ENCODE data around the gene PTPRT. TPM values are rescaled to one million over a fixed set of nuclear protein-coding genes. Genes with fewer than 3 reads are reported as not detected.
A peak's percentile ranks its signal among the peaks of the same experiment; 100 is the strongest.

Gene PTPRT
- total RNA-seq, 1 donor from 2014 or later: 45.0 TPM

DNA sequence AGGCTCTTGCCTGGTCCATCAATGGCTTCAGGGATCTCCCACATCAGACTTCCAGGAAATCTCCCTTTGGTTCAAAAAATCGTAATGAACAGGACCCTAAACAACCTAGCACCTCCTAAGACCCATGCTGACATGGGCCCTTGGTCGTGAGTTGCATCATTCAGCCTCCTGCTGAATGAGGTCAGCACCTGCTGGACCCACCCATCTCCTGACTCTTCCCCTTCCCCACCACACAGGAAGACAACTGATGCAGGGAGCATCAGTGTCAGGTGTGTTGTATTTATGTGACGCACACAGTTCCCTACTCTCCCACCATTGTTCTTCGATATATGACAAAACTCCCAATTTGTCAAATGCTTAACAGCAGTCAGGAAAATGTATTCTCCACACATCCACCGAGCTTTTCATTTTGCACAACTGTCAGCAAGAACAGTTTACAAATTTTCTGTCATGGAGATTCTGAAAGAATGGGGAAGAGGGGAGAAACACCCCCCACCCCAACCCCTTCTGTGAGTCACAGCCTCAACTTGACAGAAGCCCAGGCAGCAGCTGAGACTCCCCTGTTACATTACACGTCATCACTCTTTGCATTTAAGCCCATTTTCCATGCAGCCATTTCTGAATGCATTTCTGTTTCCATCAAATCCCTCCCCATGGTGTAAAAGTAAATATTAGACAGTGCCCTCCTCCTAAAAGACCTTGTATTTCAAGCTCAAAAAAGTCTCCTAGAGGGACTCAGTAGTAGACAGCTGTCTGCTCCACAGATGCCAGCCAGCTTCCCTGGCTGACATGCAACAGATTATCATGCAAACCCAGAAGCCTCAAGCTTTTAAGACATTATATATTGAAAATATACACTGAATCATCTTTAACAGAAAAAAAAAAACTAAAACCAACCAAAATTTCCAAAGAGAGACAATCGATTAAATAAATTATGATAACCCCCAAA lies 577.5 kb downstream of the PTPRT start:
- no peak for DNase-seq (ENCODE audit: low spot score)

GRCh38 chr20:42611423-42611822 lies 578.3 kb downstream of the PTPRT start:
- DNase-seq (ENCODE audit: low spot score): no peak

DNA sequence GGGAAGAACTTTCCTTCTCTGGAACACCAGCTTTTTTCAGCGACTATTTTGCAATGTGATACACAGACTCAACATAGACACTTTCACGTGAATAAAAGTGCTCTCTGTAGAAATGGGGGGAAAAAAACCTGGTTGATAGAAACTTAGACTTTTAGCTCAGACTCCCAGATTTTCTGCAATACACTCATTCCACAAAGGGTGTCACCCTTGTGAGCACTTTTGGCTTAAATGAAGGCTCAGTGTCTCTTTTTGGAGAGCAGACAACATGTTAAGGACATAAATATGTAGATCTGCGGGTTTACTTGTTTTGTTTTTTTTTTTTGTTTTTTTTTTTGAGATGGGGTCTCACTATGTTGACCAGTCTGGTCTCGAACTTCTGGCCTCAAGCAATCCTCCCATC lies 579.6 kb downstream of the PTPRT start:
- DNase-seq (ENCODE audit: low spot score): no peak

DNA sequence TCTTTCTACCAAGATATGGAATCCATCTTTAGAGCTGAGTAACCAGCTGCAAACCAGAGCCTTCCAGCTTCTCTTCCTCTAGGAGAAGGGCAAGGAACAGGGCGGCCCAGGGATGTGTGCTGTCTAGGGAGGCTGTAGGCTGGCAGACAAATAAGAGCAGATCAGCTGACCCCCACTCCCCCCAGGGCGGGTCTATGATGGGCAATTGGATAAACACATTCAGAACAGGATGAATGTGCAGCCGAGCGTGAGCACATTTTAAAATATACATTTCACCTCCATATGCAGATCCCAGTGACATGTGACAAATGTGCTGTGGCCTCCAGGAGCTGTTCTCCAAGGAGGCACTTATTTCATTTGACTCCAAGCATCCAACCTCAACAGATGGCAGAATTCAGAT lies 580.1 kb downstream of the PTPRT start:
- no peak for DNase-seq (ENCODE audit: low spot score)

DNA sequence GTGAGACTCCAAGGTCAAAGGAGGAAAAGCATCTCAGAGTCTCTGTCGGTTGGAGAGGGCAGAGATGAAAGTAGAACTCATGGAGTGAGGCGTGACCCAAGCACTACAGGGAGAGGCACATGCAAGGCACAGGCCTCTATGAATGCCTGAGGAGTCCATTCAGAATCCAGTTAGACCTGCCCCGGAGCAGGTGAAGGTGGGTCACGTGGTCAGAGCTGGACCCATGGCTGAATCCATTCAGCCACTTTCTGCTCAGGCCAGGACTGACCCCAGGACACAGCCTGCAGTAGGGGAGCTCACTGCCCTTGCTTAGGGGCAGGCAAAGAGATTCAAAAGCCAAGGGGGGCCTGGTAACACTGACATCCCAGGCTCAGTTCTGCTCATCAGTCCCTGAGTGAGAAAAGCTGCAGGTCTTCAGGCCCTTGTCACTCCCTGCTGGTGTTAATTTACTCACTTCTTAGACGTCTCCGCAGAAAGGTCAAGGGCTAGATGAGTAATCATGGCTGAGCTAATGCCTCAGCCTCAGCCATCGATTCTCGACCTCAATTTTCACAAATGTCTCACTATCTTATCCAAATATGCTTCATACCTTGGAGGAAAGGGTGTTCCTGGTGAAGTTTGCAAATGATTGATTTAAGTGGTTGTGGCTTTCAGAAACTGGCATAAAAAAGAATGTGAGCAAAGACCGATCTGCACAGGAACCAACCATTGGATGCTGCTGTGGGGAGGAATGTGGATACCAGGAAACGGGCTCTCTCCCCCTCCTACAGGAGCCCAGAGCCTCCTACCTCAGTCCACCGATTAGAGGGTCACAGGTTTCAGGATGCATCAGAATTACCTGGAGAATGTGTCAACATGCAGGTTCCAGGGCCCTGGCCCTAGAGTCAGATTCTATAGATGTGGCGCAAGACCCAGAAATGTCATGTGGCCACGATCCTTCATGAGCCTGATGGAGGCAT lies 584.4 kb downstream of the PTPRT start:
- peak; percentile 77 for DNase-seq (ENCODE audit: low spot score)

GRCh38 chr20:42603655-42604054 lies 586.1 kb downstream of the PTPRT start:
- DNase-seq (ENCODE audit: low spot score): no peak

GRCh38 chr20:42598581-42598980 lies 591.1 kb downstream of the PTPRT start:
- no peak for DNase-seq (ENCODE audit: low spot score)

GRCh38 chr20:42595625-42596024 lies 594.1 kb downstream of the PTPRT start:
- DNase-seq (ENCODE audit: low spot score): no peak

DNA sequence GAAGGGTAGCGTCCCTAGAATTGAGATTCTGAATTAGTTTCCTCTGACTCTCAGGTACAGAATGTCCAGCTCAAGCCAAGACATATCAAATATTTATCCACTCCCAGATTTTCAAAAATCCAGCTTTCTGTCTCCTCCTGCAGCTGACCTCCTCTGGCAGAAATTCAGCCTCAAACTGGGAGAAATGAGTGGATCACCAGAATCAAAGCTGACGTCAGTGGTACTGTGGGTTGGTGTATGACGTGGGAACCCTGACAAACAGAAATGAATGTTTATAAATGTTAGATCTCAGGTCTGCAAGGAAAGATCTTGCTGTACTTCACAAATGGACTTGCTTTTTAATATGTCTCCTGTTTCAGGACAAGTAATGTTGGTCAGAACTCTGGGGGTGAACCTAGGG lies 595.0 kb downstream of the PTPRT start:
- no peak for DNase-seq (ENCODE audit: low spot score)

- no peak for DNase-seq (ENCODE audit: low spot score)
Observed at GRCh38 chr20:42594011-42594410, 595.7 kb downstream of the PTPRT start.

- DNase-seq (ENCODE audit: low spot score): no peak
Observed at GRCh38 chr20:42589976-42590639, 599.6 kb downstream of the PTPRT start.

- no peak for DNase-seq (ENCODE audit: low spot score)
Observed at GRCh38 chr20:42588847-42589246, 600.9 kb downstream of the PTPRT start.

- no peak for DNase-seq (ENCODE audit: low spot score)
Observed at GRCh38 chr20:42587427-42587826, 602.3 kb downstream of the PTPRT start.

- no peak for DNase-seq (ENCODE audit: low spot score)
Observed at GRCh38 chr20:42581311-42581710, 608.4 kb downstream of the PTPRT start.

GRCh38 chr20:42576167-42576566 lies 613.5 kb downstream of the PTPRT start:
- DNase-seq (ENCODE audit: low spot score): no peak

DNA sequence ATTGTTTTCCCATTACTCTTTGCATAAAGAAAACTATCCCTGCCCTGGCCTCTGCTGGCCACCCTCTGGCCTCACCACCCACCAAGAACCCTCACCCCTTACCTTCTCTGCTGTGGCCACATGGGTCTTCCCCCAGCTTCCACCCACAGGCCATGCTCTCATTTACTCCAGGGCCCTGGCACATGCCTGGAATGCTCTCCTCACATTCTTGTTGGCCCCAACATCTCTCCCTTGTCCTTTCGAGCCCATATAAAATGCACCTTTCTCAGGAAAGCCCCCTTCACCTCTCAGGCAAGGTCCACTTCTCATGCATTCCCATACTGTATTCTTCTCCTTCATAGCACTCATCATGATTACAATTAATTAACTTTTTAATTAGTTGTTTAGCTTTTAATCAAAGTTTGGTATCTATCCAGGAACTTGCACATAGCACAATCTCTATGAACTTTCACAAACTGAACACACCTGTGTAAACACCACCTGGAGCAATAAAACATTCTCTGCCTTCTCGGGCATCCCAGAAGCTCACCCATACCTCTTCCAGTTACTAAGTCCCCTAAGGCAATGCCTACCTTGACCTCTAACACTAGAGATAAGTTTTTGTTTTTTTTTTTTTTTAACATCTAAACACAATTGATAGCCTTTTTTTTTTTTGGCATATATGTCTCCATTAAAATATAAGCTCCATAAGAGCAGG lies 617.2 kb downstream of the PTPRT start:
- no peak for DNase-seq (ENCODE audit: low spot score)

DNA sequence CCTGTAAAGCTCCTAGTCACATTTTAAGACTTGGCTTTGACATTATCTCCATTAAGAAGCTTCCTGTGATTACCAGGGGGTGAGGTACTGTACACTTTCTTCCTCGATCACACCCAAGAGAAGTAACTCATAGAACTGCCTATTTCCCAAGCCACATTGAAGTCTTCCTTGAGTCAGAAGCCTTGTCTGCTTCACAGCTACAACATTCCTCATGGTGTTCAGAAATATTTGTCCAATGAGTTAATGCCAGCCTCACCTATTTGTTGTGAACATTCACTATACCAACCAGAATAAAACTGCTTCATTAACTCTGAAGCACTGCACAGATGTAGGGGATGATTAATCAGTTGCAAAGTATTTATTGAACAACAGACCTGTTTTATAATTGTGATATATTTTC lies 622.3 kb downstream of the PTPRT start:
- no peak for DNase-seq (ENCODE audit: low spot score)

GRCh38 chr20:42565235-42565995 lies 624.3 kb downstream of the PTPRT start:
- no peak for DNase-seq (ENCODE audit: low spot score)

DNA sequence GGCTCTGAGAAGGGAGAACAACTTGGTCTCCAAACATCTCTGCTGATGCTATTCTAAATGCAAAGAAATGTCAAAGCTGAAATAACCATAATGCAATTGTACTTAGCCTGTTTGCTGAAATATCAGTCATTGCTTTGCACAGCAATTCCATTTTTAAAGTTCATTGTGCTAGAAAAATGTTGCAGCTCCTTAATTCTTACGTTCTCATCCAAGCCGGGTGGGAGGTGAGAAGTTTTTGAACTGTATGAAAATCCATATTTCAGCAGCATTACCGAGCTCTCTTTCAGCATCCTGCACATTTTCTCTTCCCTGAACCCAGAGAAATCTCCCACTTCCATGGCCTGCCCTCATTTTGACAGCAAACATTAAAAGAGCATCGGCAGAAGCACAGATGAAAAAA lies 630.0 kb downstream of the PTPRT start:
- DNase-seq (ENCODE audit: low spot score): no peak

DNA sequence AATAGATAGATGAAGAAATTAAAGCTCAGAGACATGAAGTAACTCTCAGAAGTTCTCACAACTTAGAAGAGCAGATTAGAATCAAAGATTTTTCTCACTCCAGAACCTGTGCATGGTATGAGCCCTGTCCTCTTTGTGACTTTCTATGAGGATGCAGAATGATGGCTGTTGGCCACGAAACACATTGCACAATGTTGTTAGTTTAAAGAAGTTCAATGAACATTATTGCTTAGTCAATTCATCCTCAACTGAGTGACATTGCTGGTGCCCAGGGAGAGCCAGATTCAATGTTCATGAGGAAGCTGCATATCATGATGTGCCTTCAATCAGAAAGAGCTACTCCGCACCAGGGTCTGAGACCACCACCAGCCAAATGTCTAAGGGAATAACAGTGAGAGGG lies 633.1 kb downstream of the PTPRT start:
- DNase-seq (ENCODE audit: low spot score): no peak

DNA sequence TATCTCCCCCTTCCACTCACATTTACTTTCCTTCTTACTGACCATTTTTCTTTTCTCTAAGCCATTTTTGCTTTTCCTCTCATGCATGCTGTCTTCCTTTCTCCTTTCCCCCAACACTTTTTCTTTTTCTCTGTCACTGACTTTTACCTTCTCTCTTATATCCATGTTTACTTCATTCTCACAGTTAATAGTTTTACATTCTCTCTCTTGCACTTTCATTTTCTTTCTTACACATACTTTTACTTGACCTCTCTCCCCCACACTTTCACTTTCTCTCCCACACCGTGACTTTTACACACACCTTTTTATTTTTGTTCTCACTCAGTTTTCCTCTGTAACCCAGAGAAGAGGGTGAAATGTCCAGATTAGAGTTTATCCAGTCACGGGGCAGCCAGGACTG lies 636.3 kb downstream of the PTPRT start:
- DNase-seq (ENCODE audit: low spot score): no peak

Measured in mucosa of gallbladder (tissue), 1 donor.